Measurements from ENCODE around the gene CPVL.

GRCh38 chr7:29040579-29040925 is 105.8 kb downstream of the CPVL start:
- TF ChIP-seq, protein P1, sequence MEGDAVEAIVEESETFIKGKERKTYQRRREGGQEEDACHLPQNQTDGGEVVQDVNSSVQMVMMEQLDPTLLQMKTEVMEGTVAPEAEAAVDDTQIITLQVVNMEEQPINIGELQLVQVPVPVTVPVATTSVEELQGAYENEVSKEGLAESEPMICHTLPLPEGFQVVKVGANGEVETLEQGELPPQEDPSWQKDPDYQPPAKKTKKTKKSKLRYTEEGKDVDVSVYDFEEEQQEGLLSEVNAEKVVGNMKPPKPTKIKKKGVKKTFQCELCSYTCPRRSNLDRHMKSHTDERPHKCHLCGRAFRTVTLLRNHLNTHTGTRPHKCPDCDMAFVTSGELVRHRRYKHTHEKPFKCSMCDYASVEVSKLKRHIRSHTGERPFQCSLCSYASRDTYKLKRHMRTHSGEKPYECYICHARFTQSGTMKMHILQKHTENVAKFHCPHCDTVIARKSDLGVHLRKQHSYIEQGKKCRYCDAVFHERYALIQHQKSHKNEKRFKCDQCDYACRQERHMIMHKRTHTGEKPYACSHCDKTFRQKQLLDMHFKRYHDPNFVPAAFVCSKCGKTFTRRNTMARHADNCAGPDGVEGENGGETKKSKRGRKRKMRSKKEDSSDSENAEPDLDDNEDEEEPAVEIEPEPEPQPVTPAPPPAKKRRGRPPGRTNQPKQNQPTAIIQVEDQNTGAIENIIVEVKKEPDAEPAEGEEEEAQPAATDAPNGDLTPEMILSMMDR (IDR thresholded peaks at IDR 0.05), result no peak
- TF ChIP-seq POLR2A (IDR thresholded peaks at IDR 0.05), result no peak

Measured in esophagus squamous epithelium (tissue), 4 donors.